ENCODE data around the gene IL18BP. TPM values are rescaled to one million over a fixed set of nuclear protein-coding genes. Genes with fewer than 3 reads are reported as not detected.

Gene IL18BP
- total and polyA plus RNA-seq, 2 experiments from 2014 or later, result 1.2 to 7.3 TPM

DNA sequence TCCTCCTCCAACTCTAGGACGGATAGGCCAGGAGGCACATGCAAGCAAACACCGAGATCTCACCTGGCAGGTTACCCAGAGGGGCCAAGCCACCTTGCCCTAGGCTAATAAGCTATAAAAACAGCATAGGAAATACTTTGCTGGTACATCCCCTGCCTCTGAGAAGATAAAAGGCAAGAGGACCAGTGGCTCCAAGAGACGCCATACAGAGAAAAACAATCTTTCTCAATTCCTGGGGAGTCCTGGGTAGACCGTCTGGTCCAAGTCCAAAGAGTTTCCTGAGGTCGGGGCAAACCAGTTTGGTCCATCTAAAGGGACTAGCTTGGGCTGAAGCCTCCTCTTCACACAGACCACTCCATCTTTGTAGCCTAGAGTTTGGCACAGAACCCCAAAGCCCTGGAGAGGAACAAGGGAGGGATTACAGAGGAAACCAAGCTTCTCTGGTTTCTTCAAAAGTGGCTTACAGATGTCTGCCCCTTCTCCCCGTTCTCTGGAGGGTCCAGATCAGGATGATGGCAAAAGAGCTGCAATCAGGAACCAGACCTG lies 41.2 kb downstream of the IL18BP start:
- Histone ChIP-seq H3K27ac (peak overlapping the region; percentile 98), H3K27me3 (no peaks in the 10 kb centered on the region), H3K36me3 (peaks cover 4% of the 10 kb centered on the region), H3K4me1 (ENCODE audit: low read depth) (peaks cover 34% of the 10 kb centered on the region), H3K4me3 (peak overlapping the region; percentile 65), H3K9me3 (ENCODE audit: low read depth) (no peaks in the 10 kb centered on the region)
- DNase-seq (ENCODE audit: low read depth in 1 of 2, low spot score in 1 of 2), result no peak
- TF ChIP-seq, protein P1, sequence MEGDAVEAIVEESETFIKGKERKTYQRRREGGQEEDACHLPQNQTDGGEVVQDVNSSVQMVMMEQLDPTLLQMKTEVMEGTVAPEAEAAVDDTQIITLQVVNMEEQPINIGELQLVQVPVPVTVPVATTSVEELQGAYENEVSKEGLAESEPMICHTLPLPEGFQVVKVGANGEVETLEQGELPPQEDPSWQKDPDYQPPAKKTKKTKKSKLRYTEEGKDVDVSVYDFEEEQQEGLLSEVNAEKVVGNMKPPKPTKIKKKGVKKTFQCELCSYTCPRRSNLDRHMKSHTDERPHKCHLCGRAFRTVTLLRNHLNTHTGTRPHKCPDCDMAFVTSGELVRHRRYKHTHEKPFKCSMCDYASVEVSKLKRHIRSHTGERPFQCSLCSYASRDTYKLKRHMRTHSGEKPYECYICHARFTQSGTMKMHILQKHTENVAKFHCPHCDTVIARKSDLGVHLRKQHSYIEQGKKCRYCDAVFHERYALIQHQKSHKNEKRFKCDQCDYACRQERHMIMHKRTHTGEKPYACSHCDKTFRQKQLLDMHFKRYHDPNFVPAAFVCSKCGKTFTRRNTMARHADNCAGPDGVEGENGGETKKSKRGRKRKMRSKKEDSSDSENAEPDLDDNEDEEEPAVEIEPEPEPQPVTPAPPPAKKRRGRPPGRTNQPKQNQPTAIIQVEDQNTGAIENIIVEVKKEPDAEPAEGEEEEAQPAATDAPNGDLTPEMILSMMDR (IDR thresholded peaks at IDR 0.05; ENCODE audit: low read depth, low read length), result no peak

DNA sequence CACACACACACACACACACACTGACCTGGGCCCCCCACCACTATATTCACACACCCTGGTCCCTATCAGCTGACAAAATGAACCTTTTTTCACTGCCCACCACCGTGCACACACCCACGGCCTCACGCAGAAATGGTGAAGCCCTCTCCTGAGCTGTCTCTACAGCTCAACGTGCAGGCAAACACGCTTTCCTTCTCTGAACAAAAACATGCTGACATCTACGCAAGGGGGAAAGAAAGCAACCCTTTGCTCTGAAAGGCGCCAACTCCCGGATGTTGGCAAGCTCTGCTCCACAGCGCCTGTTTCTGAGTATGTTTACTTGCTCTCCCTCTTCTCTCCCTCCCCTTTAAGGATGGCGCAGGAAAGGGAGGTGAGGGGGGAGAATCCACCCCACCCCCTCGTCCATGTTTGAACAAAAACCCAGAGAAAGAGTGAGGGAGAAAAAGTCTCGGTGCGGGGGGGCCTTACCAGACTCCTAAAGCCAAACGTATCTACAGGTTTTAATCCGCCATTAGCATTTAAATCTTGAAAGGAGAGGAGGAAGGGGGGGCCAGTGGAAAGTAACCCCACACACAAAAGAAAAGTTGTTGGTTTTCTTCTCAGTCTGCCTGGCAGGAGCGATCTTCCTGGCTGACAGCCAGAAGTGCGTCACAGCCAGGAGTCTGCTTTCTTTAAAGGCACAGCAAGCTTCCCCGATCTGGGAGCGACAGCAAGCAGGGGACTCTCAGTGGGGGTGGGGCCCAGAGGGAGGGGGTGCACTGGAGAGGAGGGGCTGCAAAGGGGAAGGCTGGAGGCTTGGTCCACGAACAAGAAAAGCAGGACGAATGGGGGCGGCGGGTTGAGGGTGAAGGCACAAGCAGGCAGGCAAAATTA lies 42.0 kb downstream of the IL18BP start:
- H3K4me3 ChIP-seq, result peak overlapping the region; percentile 65
- H3K9me3 ChIP-seq (ENCODE audit: low read depth), result no peaks in the 10 kb centered on the region
- DNase-seq (ENCODE audit: low read depth in 1 of 2, low spot score in 1 of 2), result peak; percentile 96 to 97
- no peaks in the 10 kb centered on the region for H3K36me3 ChIP-seq
- H3K4me1 ChIP-seq (ENCODE audit: low read depth), result peaks cover 34% of the 10 kb centered on the region
- H3K27ac ChIP-seq, result peak overlapping the region; percentile 98
- H3K27me3 ChIP-seq, result no peaks in the 10 kb centered on the region
- TF ChIP-seq, protein P1 (IDR thresholded peaks at IDR 0.05; ENCODE audit: low read depth, low read length), result no peak

DNA sequence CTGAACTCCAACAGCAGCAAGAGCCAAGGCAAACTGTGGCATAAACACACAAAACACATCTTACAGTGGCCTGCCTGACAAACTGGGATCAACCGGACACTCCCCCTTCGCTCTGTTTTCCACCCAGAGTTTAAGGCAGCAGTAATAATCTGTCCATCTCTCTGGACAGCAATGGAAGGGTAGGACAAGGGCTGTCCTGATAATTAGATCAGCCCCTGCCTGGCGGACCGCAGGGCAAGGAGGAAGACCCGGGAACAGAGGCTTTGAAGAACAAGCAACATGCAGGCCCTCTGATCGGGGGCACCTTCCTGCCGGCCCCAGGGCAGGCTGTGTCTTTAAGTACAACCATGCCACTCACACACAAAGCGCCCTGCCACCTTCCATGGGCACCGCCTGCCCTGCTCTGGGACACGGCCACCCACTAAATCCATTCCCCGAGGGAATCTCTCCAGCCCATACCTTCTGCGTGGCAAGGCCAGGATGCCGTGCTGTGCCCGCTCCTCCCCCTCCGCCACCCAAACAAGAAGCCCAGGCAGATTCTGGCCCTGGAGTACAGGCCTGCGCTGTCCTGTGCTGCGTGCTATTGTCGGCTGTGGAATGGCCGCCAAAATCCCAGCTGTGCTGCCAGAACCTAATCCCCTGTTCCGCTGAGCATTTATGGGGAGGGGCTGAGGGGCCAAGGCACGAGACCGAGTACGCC lies 42.8 kb downstream of the IL18BP start:
- peak; percentile 59 to 81 for DNase-seq (ENCODE audit: low read depth in 1 of 2, low spot score in 1 of 2)
- Histone ChIP-seq H3K27me3 (no peaks in the 10 kb centered on the region), H3K4me1 (ENCODE audit: low read depth) (peaks cover 34% of the 10 kb centered on the region), H3K4me3 (peak overlapping the region; percentile 65), H3K36me3 (no peaks in the 10 kb centered on the region), H3K9me3 (ENCODE audit: low read depth) (no peaks in the 10 kb centered on the region), H3K27ac (peak overlapping the region; percentile 98)
- TF ChIP-seq, protein P1 (IDR thresholded peaks at IDR 0.05; ENCODE audit: low read depth, low read length), result no peak

DNA sequence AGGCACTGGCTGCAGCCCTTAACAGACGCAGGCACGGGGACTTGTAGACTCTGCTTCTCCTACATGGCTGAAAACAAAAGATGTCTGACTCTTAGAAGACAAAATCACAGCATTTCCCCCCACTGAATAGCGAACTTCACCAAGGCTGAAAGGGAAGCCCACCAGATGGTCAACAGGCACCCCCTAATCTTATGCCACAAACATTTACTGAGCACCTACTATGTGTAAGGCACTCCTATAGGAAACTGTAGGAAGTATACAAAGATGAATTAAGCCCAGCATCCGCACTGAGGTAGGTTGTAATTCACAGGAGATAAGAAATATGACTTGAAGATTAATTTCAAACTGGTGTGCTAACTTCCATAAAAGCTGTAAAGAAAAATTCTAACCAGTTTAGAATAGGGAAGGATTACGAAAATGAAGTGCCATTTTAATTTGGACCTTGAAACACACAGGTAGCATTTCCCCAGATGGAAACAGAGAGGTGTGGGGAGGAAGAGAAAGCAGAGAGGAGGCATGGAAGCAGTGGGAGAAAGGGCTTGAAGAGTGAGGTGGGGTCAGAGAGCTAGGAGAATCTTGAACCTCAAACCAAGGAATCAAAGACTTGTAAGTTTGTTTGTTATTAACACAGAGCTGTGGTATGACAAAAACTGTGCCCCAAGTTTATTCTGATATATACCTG lies 43.5 kb downstream of the IL18BP start:
- H3K4me3 ChIP-seq, result peak overlapping the region; percentile 65
- TF ChIP-seq, protein P1 (IDR thresholded peaks at IDR 0.05; ENCODE audit: low read depth, low read length), result no peak
- no peaks in the 10 kb centered on the region for H3K36me3 ChIP-seq
- no peaks in the 10 kb centered on the region for H3K27me3 ChIP-seq
- no peaks in the 10 kb centered on the region for H3K9me3 ChIP-seq (ENCODE audit: low read depth)
- no peak for DNase-seq (ENCODE audit: low read depth in 1 of 2, low spot score in 1 of 2)
- peaks cover 29% of the 10 kb centered on the region for H3K4me1 ChIP-seq (ENCODE audit: low read depth)
- H3K27ac ChIP-seq, result peak overlapping the region; percentile 98

DNA sequence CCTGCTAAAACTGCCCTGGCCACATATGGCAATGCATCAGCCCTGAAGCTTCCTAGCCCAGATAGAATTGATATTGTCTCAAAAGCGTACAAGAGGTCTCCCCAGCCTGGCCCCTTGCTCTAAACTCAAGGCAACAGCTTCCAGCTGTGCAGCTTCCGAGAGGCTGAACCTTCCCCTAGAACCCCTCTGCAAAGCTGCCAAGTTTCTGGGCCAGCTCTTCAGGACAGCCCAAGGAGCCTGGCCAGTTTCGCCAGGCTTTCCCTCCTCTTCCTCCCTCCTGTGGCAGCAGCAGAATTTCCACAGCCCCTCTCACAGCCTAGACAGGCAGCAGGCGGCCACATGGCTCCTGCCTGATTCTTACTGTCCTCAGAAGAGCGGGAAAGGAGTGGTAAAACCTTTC lies 47.1 kb downstream of the IL18BP start:
- Histone ChIP-seq H3K4me1 (ENCODE audit: low read depth) (peaks cover 6% of the 10 kb centered on the region), H3K9me3 (ENCODE audit: low read depth) (no peaks in the 10 kb centered on the region), H3K4me3 (no peak overlapping the region), H3K36me3 (no peaks in the 10 kb centered on the region), H3K27me3 (no peaks in the 10 kb centered on the region), H3K27ac (no peak overlapping the region)
- TF ChIP-seq, protein P1 (IDR thresholded peaks at IDR 0.05; ENCODE audit: low read depth, low read length), result no peak
- peak in 1 of 2 donors; percentile 56 for DNase-seq (ENCODE audit: low read depth in 1 of 2, low spot score in 1 of 2)
